CD1c-positive myeloid dendritic cell (primary cell): Measurements from ENCODE around the gene PRKG1.

Experiments used
- DNase-seq: peaks from one replicate; pipeline ENCODE4 v3.0.0-alpha.2; 2016; ENCODE audit errors: extremely low spot score

PRKG1 gene

GRCh38 chr10:51076299-51076841, 2.1 kb downstream of the PRKG1 start:
- DNase-seq: no peak

- DNase-seq: no peak
These were observed 2.8 kb downstream of the PRKG1 start for GRCh38 chr10:51077074-51077473.

- DNase-seq: no peak
These were observed 3.2 kb downstream of the PRKG1 start for GRCh38 chr10:51077507-51077906.

GRCh38 chr10:51079331-51079730, 5.0 kb downstream of the PRKG1 start:
- DNase-seq: no peak

- DNase-seq: no peak
These were observed 5.5 kb downstream of the PRKG1 start for GRCh38 chr10:51079766-51080165.

GRCh38 chr10:51080311-51081006, 6.2 kb downstream of the PRKG1 start:
- DNase-seq: no peak

GRCh38 chr10:51082857-51083256, 8.6 kb downstream of the PRKG1 start:
- DNase-seq: no peak

- no peak for DNase-seq
These were observed 9.1 kb downstream of the PRKG1 start for GRCh38 chr10:51083356-51083853.

- DNase-seq: no peak
These were observed 10.9 kb downstream of the PRKG1 start for GRCh38 chr10:51085204-51085603.

- no peak for DNase-seq
These were observed 12.4 kb downstream of the PRKG1 start for GRCh38 chr10:51086710-51087109.

GRCh38 chr10:51087114-51087513, 12.8 kb downstream of the PRKG1 start:
- DNase-seq: no peak

GRCh38 chr10:51090190-51090589, 15.9 kb downstream of the PRKG1 start:
- DNase-seq: no peak

- no peak for DNase-seq
These were observed 18.1 kb downstream of the PRKG1 start for GRCh38 chr10:51092402-51092801.

GRCh38 chr10:51095444-51095843, 21.2 kb downstream of the PRKG1 start:
- DNase-seq: no peak

GRCh38 chr10:51097546-51097945, 23.3 kb downstream of the PRKG1 start:
- DNase-seq: no peak

- no peak for DNase-seq
These were observed 25.9 kb downstream of the PRKG1 start for GRCh38 chr10:51100221-51100620.

GRCh38 chr10:51103554-51104217, 29.4 kb downstream of the PRKG1 start:
- DNase-seq: no peak

GRCh38 chr10:51106311-51106945, 32.1 kb downstream of the PRKG1 start:
- DNase-seq: no peak

- DNase-seq: no peak
These were observed 34.1 kb downstream of the PRKG1 start for GRCh38 chr10:51108406-51108805.

- DNase-seq: no peak
These were observed 35.7 kb downstream of the PRKG1 start for GRCh38 chr10:51109801-51110533.

GRCh38 chr10:51112013-51112412, 37.7 kb downstream of the PRKG1 start:
- no peak for DNase-seq

GRCh38 chr10:51113007-51113406, 38.7 kb downstream of the PRKG1 start:
- DNase-seq: no peak
